Right atrium auricular region (tissue), 2 donors: ENCODE measurements around the gene CDK12. TPM values are rescaled to one million over a fixed set of nuclear protein-coding genes. Genes with fewer than 3 reads are reported as not detected.
"Not testable (repeated sequence)": the region's sequence is repeated elsewhere in the genome, so short reads cannot be mapped to it uniquely, and the experiment has no call there.

Experiments used
- DNase-seq: peaks from one replicate; pipeline ENCODE4 v3.0.0-alpha.2; 2019; ENCODE audit warnings: low spot score
- H3K27ac ChIP-seq, 2 donors: fragments of 200-600 bp; sonication (generic); 1 replicate in 1 of 2; 2 replicates in 1 of 2; pipeline ENCODE4 v1.5.1; 2016 to 2019
- H3K27me3 ChIP-seq, 2 donors: fragments of 200-600 bp; sonication (generic); one replicate each; pipeline versions ENCODE4 v1.5.1 to v1.6.0; 2017 to 2019
- H3K36me3 ChIP-seq: fragments of 200-600 bp; sonication (generic); one replicate; pipeline ENCODE4 v1.5.1; 2016
- H3K4me1 ChIP-seq, 2 donors: fragments of 200-600 bp; sonication (generic); one replicate each; pipeline versions ENCODE4 v1.5.1 to v1.6.0; 2017 to 2019
- H3K4me3 ChIP-seq, 2 donors: fragments of 200-600 bp; sonication (generic); 1 replicate in 1 of 2; 2 replicates in 1 of 2; pipeline ENCODE4 v1.5.1; 2017 to 2019; ENCODE audit warnings: mild to moderate bottlenecking in 1 of 2, moderate library complexity in 1 of 2
- H3K9me3 ChIP-seq, 2 donors: fragments of 200-600 bp; sonication (generic); one replicate each; pipeline ENCODE4 v1.5.1; 2019
- total RNA-seq, 2 donors: library from RNA; depleted of rRNA; stranded (reverse); fragments of >200 nt; gene quantifications; one replicate each; pipeline ENCODE4 v1.1.0, GENCODE V29; 2016
- TF ChIP-seq, protein P1 (sequence below), 2 donors: fragments of 200-600 bp; sonication (generic); IDR thresholded peaks; one replicate each; pipeline ENCODE4 v1.5.1; 2019; ENCODE audit warnings: antibody characterized with exemption in 2 of 2

The CDK12 gene
- total RNA-seq, 2 donors from 2014 or later, result 15.9 to 18.9 TPM

- Histone ChIP-seq H3K4me3 (no peak overlapping the region), H3K27me3 (no peaks in the 10 kb centered on the region), H3K4me1 (no peaks in the 10 kb centered on the region), H3K36me3 (peaks cover 41% of the 10 kb centered on the region), H3K27ac (no peak overlapping the region), H3K9me3 (no peaks in the 10 kb centered on the region)
- TF ChIP-seq, protein P1, sequence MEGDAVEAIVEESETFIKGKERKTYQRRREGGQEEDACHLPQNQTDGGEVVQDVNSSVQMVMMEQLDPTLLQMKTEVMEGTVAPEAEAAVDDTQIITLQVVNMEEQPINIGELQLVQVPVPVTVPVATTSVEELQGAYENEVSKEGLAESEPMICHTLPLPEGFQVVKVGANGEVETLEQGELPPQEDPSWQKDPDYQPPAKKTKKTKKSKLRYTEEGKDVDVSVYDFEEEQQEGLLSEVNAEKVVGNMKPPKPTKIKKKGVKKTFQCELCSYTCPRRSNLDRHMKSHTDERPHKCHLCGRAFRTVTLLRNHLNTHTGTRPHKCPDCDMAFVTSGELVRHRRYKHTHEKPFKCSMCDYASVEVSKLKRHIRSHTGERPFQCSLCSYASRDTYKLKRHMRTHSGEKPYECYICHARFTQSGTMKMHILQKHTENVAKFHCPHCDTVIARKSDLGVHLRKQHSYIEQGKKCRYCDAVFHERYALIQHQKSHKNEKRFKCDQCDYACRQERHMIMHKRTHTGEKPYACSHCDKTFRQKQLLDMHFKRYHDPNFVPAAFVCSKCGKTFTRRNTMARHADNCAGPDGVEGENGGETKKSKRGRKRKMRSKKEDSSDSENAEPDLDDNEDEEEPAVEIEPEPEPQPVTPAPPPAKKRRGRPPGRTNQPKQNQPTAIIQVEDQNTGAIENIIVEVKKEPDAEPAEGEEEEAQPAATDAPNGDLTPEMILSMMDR (IDR thresholded peaks at IDR 0.05), result no peak
- DNase-seq, result no peak
These were observed 70.0 kb downstream of the CDK12 start for GRCh38 chr17:39531252-39531651.

DNA sequence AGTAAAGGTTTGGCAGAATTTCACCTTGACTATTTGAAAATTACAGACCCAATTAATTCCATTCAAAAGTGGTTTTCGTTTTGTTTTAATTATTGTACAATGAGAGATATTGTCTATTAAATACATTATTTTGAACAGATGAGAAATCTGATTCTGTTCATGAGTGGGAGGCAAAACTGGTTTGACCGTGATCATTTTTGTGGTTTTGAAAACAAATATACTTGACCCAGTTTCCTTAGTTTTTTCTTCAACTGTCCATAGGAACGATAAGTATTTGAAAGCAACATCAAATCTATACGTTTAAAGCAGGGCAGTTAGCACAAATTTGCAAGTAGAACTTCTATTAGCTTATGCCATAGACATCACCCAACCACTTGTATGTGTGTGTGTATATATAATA is 72.6 kb downstream of the CDK12 start:
- no peaks in the 10 kb centered on the region for H3K4me1 ChIP-seq
- DNase-seq, result no peak
- H3K4me3 ChIP-seq, result no peak overlapping the region
- H3K9me3 ChIP-seq, result no peaks in the 10 kb centered on the region
- no peak overlapping the region for H3K27ac ChIP-seq
- TF ChIP-seq, protein P1 (IDR thresholded peaks at IDR 0.05), result no peak
- peaks cover 16% of the 10 kb centered on the region for H3K36me3 ChIP-seq
- no peaks in the 10 kb centered on the region for H3K27me3 ChIP-seq

- DNase-seq, result no peak
- no peaks in the 10 kb centered on the region for H3K4me1 ChIP-seq
These were observed 73.6 kb downstream of the CDK12 start for GRCh38 chr17:39534768-39535405.

GRCh38 chr17:39536468-39536867 is 75.2 kb downstream of the CDK12 start:
- no peaks in the 10 kb centered on the region for H3K4me1 ChIP-seq
- no peak overlapping the region for H3K27ac ChIP-seq
- no peaks in the 10 kb centered on the region for H3K9me3 ChIP-seq
- no peaks in the 10 kb centered on the region for H3K27me3 ChIP-seq
- no peak overlapping the region for H3K4me3 ChIP-seq
- no peaks in the 10 kb centered on the region for H3K36me3 ChIP-seq
- DNase-seq, result no peak
- TF ChIP-seq, protein P1 (IDR thresholded peaks at IDR 0.05), result no peak

More at GRCh38 chr17:39534768-39535405, 73.6 kb downstream of the CDK12 start:
- peaks cover 10% of the 10 kb centered on the region for H3K36me3 ChIP-seq
- H3K4me3 ChIP-seq, result no peak overlapping the region
- no peaks in the 10 kb centered on the region for H3K27me3 ChIP-seq
- TF ChIP-seq, protein P1 (IDR thresholded peaks at IDR 0.05), result no peak
- H3K27ac ChIP-seq, result no peak overlapping the region
- H3K9me3 ChIP-seq, result no peaks in the 10 kb centered on the region

GRCh38 chr17:39537364-39537763 is 76.1 kb downstream of the CDK12 start:
- not testable (repeated sequence) for H3K4me1 ChIP-seq, H3K27ac ChIP-seq, DNase-seq, H3K4me3 ChIP-seq, H3K36me3 ChIP-seq, H3K9me3 ChIP-seq, H3K27me3 ChIP-seq

- no peak overlapping the region for H3K4me3 ChIP-seq
- TF ChIP-seq, protein P1 (IDR thresholded peaks at IDR 0.05), result no peak
- DNase-seq, result no peak
- no peaks in the 10 kb centered on the region for H3K9me3 ChIP-seq
- H3K27ac ChIP-seq, result no peak overlapping the region
- no peaks in the 10 kb centered on the region for H3K27me3 ChIP-seq
- no peaks in the 10 kb centered on the region for H3K4me1 ChIP-seq
- no peaks in the 10 kb centered on the region for H3K36me3 ChIP-seq
These were observed 77.6 kb downstream of the CDK12 start for GRCh38 chr17:39538866-39539265.
